ENCODE results near the gene ERI3.

The ERI3 gene

DNA sequence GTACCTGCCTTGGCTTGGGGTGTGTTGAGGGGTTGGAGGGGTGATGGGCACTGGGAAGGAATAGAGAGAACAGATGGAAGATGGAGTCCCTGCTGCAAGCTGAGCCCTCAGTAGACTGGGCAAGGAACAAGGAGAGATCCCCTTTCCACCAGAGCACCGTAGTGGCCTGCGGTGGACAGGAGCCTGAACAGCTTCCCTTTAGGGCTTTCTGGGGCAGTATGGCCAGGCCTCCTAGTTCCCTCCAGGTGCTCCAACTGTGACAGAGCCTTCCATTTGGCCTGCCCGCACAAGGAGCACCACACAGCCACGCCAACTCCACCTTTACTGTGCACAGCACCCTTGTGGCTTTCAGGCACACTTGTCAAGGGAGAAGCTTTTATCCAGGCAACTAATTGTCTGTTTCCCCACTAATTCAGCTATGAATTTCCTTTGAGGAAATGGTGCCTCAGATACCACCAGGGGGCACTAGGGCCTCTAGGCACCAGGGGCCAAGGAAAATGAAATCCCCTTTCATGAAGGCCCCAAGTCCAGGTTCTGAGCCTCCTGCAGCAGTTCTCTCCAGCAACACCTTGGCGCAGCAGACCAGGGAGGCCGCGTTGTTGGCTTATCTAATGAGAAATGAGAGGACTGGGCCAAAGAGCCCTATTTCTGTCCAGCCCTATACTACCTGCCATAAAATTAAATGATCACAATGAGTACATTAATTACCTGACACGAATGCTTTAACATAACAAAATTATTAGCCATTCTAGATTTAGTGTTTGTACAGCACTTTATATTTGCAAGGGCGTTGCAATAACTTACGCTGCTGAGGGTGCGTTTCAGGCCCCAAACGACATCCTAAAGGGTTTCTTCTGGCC, 23.1 kb upstream of the ERI3 start:
- peak; percentile 49; the same call in 1 of the 2 replicates for TF ChIP-seq CTCF (IDR thresholded peaks at IDR 0.05; ENCODE audit: low read depth, low read length)
- no peak overlapping the region for H3K4me3 ChIP-seq (ENCODE audit: low read depth, low read length)

GRCh38 chr1:44375547-44375946, 20.5 kb upstream of the ERI3 start:
- H3K4me3 ChIP-seq (ENCODE audit: low read depth, low read length): no peak overlapping the region
- no peak for TF ChIP-seq CTCF (IDR thresholded peaks at IDR 0.05; ENCODE audit: low read depth, low read length)

GRCh38 chr1:44371206-44371605, 16.1 kb upstream of the ERI3 start:
- TF ChIP-seq CTCF (IDR thresholded peaks at IDR 0.05; ENCODE audit: low read depth, low read length): no peak
- H3K4me3 ChIP-seq (ENCODE audit: low read depth, low read length): no peak overlapping the region

DNA sequence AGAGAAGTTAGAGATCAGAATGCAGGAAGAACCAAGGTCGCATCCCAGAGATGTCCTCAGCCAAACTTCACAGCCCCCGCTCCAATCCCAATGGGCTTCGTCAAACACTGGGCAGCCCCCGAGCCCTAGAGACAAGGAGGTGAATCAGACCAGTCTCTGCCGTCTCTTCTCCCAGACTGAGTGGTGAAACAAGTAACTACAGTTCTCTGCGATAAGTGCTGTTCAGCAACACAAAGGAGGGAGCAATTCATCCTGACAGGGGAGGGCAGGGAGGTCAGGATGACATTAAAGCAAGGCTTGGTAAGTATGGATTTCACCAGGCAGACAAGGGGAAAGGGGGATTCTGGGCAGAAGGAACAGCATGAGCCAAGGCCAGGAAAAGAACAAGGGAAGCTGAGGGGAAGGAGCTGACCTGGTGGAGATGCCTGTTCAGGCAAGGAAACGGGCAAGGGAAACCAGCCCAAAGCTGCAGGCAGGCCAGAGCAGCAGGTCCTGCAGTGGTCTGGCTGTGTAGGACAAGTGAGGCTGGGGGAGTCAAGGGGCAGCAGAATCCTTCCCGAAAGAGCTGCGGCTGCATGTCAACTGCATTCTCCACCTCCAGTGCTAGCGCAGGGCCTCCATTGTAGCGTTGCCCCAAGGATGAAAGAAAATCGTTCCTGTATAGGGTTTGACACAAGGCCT, 13.6 kb upstream of the ERI3 start:
- no peak overlapping the region for H3K4me3 ChIP-seq (ENCODE audit: low read depth, low read length)
- no peak for TF ChIP-seq CTCF (IDR thresholded peaks at IDR 0.05; ENCODE audit: low read depth, low read length)

DNA sequence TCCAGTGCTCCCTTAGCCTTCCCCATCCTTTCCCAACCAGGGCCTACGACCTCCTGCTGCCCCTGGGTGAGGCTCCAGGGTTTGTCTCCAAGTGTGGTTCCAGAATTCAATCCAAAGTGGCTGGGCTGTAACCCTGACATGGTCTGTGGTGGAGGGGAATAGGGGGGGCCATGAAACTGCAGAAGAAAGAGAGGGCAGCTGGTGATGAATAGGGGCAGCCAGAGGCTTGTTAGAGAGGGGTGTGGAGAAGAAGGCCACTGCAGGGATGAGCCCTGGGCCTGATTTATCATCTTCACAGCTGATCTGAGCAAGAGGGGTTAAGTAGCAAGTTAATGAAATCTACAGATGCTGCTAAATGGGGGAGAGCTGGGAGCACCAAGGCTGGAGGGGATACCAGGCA, 12.9 kb upstream of the ERI3 start:
- TF ChIP-seq CTCF (IDR thresholded peaks at IDR 0.05; ENCODE audit: low read depth, low read length): no peak
- no peak overlapping the region for H3K4me3 ChIP-seq (ENCODE audit: low read depth, low read length)

DNA sequence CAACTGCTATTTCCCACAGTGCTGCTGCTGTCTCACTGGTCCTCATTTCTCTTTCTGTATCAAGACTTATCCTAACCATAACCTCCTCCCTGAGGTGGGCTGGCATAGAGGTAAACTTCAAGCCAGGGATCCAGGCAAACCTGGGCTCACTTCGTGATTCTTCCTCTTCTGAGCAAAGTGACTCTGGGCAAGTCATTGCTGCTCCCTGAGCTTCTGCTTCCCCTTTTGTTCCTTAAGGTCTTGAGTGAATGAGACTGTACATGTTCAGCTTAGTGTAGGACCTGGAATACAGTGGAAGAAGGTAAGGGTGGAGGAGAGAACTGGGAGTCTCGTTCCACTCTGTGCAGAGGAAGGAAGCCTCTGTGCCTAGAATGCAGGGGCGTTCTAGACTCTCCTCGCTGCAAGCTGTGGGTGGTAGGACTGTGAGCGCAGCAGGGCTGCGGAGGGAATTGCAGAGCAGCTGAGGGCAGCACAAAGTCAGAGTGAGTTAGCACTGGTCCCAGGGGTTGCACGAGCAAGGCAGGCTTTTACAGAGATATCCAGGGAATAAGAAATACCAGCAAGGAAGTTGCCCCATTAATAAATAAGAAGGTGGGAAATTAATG, 11.4 kb upstream of the ERI3 start:
- no peak for TF ChIP-seq CTCF (IDR thresholded peaks at IDR 0.05; ENCODE audit: low read depth, low read length)
- H3K4me3 ChIP-seq (ENCODE audit: low read depth, low read length): no peak overlapping the region

GRCh38 chr1:44361478-44361877, 6.4 kb upstream of the ERI3 start:
- 0 out of 2 replicates have a peak, but pooled peaks have one; percentile 5 for TF ChIP-seq CTCF (IDR thresholded peaks at IDR 0.05; ENCODE audit: low read depth, low read length)
- no peak overlapping the region for H3K4me3 ChIP-seq (ENCODE audit: low read depth, low read length)
